UCSD-AML1 (cell line): ENCODE measurements around the gene TMIE.

Experiments
- DNase-seq: peaks from one replicate; lab custom pipeline; 2025; ENCODE audit not compliant: unreplicated experiment; lab: John Stamatoyannopoulos, UW

The TMIE gene

GRCh38 chr3:46669191-46669999 lies 31.8 kb upstream of the TMIE start:
- no peak for DNase-seq

GRCh38 chr3:46670000-46670890 lies 30.9 kb upstream of the TMIE start:
- DNase-seq, result no peak

GRCh38 chr3:46670891-46671427 lies 30.2 kb upstream of the TMIE start:
- no peak for DNase-seq

GRCh38 chr3:46671541-46672348 lies 29.4 kb upstream of the TMIE start:
- DNase-seq, result no peak

GRCh38 chr3:46672349-46672695 lies 28.9 kb upstream of the TMIE start:
- DNase-seq, result no peak

GRCh38 chr3:46673151-46674030 lies 27.8 kb upstream of the TMIE start:
- DNase-seq, result no peak

- DNase-seq, result no peak
Measured at GRCh38 chr3:46674031-46674845, 27.0 kb upstream of the TMIE start.

GRCh38 chr3:46675426-46675825 lies 25.8 kb upstream of the TMIE start:
- no peak for DNase-seq

GRCh38 chr3:46675843-46676567 lies 25.2 kb upstream of the TMIE start:
- DNase-seq, result no peak

GRCh38 chr3:46676601-46677410 lies 24.4 kb upstream of the TMIE start:
- DNase-seq, result no peak

- no peak for DNase-seq
Measured at GRCh38 chr3:46677411-46677726, 23.8 kb upstream of the TMIE start.

- no peak for DNase-seq
Measured at GRCh38 chr3:46678280-46678679, 22.9 kb upstream of the TMIE start.

- no peak for DNase-seq
Measured at GRCh38 chr3:46679681-46680080, 21.5 kb upstream of the TMIE start.

- DNase-seq, result no peak
Measured at GRCh38 chr3:46680298-46680826, 20.8 kb upstream of the TMIE start.

- DNase-seq, result no peak
Measured at GRCh38 chr3:46681387-46681786, 19.8 kb upstream of the TMIE start.

GRCh38 chr3:46681856-46682540 lies 19.2 kb upstream of the TMIE start:
- no peak for DNase-seq

GRCh38 chr3:46682974-46683373 lies 18.2 kb upstream of the TMIE start:
- no peak for DNase-seq
